GM12892 (cell line): ENCODE results near the gene NAXE.

Source experiments
- POLR2A ChIP-seq: IDR thresholded peaks from 2 replicates; pipeline ENCODE4 v1.6.1; 2011; ENCODE audit warnings: low read depth, low read length, control low read depth
- POLR2AphosphoS5 ChIP-seq: IDR thresholded peaks from 2 replicates; pipeline ENCODE4 v1.6.1; 2011; ENCODE audit warnings: low read depth, low read length, control low read depth

- TF ChIP-seq POLR2A: no peak
- TF ChIP-seq POLR2AphosphoS5: 0 out of 2 replicates have a peak, but pooled peaks have one; percentile 19
These were observed 1.5 kb downstream of the NAXE start for GRCh38 chr1:156592910-156593660.
